HG03342 (cell line): ENCODE measurements around the gene TOM1L1.

Experiments used
- ATAC-seq: cut with Tn5 transposase; IDR thresholded peaks from one replicate; pipeline ENCODE4 v1.9.1; 2021; ENCODE audit warnings: mild to moderate bottlenecking, moderate library complexity; ENCODE audit not compliant: unreplicated experiment

Gene TOM1L1

GRCh38 chr17:54985476-54985875, 84.8 kb downstream of the TOM1L1 start:
- ATAC-seq: no peak

DNA sequence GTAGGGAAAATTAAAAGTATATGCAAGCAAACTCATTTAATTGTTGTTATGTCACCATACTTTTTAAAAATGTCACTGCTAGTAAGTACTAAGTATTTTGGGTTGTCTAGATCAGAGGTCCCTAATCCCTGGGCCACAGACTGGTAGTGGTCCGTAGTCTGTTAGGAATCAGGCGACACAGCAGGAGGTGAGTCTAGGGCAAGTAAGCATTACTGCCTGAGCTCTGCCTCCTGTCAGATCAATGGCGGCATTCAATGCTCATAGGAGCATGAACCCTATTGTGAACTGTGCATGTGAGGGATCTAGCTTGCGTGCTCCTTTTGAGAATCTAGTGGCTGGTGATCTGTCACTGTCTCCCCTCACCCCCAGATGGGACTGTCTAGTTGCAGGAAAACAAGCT, 89.5 kb downstream of the TOM1L1 start:
- no peak for ATAC-seq

- ATAC-seq: no peak
These were observed 90.9 kb downstream of the TOM1L1 start for GRCh38 chr17:54991567-54991966.

GRCh38 chr17:54992797-54993639, 92.4 kb downstream of the TOM1L1 start:
- ATAC-seq: peak; percentile 69

DNA sequence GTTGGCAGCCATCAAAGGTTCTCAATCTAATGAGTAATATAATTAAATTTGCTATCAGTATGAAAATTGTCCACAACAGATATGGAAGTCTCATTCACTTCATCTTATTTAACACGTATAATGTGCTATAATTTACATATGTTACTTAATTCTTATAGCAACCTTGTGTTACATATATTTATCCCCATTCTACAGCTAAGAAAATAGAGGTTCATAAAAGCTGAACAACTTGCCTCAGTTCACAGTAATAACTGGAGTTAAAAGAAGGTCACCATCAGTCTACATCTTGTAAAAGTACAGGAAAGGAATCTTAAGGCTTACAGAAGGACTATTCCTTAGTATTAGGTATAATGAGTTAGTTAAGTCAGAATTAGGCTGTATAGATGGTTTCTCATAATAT, 95.8 kb downstream of the TOM1L1 start:
- ATAC-seq: no peak

- no peak for ATAC-seq
These were observed 101.8 kb downstream of the TOM1L1 start for GRCh38 chr17:55002458-55002857.

DNA sequence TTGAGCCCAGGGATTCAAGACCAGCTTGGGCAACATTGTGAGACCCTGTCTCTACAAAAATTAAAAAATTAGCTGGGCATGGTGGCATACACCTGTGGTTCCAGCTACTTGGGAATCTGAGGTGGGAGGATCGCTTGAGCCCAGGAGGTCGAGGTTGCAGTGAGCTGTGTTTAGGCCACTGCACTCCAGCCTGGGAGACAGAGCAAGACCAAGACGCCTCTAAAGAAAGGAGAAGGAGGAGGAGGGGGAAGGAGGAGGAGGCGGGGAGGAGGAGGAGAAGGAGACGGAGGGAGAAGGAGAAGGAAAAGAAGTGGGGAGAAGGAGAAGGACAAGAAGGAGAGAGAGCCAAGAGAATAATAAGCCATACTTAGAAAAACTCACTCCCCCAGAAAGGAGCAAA, 103.8 kb downstream of the TOM1L1 start:
- no peak for ATAC-seq

GRCh38 chr17:55005520-55005919, 104.9 kb downstream of the TOM1L1 start:
- no peak for ATAC-seq
